NCI-H146 treated with DMSO at 0.1 percent for 48 hours (cell line): Measurements from ENCODE around the gene ACSF2.
A peak's percentile ranks its signal among the peaks of the same experiment; 100 is the strongest.
"Not testable (repeated sequence)": the region's sequence is repeated elsewhere in the genome, so short reads cannot be mapped to it uniquely, and the experiment has no call there.

Experiments
- DNase-seq: peaks from one replicate; lab custom pipeline; 2025; ENCODE audit not compliant: unreplicated experiment; lab: John Stamatoyannopoulos, UW

Gene ACSF2

DNA sequence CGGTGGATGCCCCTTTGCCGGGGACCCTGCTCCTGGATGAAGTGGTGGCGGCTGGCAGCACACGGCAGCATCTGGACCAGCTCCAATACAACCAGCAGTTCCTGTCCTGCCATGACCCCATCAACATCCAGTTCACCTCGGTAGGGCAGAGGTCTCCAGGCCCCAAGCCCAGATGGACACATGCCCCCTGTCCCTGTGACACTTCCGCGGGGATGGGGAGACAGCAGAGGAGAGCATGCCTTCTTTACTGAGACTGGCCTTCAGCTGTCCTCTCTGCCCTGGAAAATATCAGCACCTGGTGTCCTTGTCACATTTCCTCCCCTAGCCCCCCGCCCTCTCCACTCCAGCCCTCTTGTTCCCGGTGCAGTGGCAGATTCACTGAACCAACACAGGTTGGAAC is 36.4 kb downstream of the ACSF2 start:
- no peak for DNase-seq

DNA sequence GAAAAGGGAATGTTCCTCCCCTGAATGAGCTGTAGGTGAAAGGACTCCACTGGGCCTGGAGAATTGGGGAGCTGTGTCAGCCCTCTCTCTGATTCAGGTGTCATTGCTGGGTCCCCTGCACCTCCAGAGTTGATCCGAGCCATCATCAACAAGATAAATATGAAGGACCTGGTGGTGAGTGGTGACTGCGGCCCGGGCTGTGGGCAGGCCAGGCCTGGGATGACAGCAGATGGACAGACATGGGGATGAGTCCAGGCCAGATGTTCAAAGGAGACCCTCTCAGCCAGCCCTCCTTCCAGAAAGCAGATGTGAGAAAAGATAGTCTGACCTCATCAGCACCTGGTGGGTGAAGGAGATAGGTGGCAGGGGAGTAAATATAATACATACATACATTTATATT is 38.1 kb downstream of the ACSF2 start:
- no peak for DNase-seq

DNA sequence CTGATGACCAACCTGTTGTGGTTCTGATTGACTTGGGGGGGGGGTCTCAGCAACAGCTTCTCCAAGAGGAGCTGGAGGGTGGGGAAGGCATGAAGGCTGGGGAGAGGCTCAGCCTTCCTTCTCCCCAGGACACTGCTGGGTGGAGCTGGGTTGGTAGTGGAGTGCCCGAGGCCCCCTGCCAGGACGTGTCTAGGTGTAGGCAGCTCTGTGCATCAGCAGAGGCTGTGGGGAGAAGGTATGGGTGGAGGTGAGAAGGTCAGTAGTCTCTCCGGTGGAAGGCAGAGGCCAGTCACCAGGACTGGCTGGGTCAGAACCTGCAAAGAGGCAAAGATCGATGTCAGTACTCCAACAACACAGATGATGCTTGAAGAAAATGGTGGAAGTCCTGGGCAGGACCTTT is 38.7 kb downstream of the ACSF2 start:
- no peak for DNase-seq

DNA sequence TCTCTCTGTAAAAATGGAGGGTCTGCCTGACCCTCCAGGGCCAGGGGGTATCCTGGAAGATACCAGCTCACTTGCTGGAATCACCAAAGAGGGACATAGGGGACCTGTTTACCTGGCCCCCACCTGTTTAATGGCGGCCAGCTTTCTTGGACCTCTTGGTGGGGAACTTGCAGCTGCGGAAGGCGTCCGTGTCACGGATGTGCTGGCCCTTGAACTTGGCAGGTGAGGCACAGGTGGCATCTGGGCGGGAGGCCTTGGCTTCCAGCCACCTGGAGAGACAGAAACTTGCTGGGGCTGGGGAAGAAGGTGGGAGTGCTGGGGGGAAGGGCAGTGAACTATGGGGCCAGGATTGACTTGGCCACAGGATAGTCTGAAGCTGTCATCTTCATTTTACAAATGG is 39.2 kb downstream of the ACSF2 start:
- no peak for DNase-seq

DNA sequence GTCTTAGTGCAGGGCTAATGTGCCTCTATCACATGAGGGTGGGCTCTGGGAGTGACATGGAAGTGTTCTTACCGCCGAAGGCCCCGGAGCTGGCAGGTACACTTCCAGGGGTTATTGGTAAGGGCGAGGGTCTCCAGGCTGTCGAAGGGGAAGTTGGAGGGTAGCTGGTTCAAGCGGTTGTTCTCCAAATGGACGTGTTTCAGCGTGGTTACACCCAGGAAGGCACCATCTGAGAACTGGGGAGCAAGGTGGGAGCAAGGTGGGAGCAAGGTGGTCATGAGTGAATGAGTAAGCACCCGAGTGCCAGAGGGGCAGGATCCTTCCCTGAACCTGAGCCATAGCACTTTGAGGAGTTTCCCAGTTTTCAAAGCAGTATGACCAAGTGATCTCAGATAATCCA is 39.6 kb downstream of the ACSF2 start:
- DNase-seq = no peak

DNA sequence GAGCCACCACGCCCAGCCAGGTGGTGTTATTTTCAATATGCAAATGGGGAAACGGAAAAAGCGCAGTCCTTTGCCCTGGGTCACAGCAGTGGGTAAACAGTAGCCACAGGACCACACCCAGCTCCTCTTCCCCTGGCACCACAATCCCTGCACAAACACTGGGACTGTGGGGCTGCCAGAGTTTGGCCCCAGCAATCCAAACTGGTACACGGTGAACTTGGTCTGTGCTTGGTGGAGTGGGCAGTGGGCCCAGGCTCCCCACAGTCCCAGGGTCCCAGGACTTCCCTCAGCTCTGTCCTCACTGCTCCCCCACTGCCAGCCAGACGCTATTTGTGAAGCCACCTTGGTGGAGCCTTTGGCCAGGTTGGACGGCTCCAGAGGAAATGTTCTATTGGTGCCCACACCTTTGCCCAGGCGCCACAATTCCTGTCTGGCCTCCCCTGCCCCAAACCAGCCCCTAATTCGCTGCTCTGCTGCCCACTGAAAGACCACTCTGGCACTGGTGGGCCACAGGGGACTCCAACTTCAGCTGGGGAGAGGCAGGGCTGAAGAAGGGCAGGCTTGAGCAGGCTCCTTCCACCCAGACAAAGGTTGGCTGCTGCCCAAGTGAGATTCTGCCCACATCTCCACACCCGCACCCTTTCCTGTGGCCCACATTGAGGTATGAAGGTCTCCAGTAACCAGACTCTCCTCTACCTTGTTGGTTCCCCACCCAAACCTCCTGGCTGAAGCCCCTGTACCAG is 40.5 kb downstream of the ACSF2 start:
- DNase-seq = no peak

DNA sequence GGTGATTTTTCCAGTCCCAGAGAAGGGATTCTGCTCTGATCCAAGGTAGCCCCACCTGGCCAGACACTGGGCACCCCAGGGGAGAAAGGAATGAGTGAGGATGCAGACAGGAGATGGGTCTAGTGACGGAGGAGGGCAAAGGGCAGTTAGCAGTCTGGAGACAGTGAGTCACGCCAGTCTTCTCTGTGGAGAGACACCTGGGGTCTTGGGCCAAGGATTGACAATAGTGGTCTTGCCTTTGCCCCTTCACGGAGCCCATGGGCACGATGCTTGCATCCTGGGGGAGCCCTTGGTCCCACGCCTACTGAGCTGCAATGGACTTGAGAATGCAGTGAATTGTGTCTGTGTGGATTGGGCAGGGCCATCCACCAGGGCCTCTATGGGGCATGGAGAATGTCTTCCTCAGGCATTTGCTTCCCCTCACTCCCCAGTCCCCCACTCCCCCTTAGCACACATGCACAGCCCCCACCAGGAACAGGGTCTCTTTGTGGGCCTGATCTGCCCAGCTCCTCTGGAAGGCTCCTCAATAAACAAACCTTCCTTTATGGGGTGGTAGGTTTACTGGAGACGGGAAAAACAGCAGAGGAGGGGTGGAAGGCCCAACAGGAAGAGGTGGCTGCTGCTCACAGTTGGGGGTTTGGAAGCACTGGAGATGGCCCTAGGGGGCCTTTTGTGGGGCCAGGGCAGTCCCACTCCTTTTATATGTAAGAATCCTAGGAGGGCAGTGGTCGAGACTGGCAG is 41.3 kb downstream of the ACSF2 start:
- DNase-seq = no peak

DNA sequence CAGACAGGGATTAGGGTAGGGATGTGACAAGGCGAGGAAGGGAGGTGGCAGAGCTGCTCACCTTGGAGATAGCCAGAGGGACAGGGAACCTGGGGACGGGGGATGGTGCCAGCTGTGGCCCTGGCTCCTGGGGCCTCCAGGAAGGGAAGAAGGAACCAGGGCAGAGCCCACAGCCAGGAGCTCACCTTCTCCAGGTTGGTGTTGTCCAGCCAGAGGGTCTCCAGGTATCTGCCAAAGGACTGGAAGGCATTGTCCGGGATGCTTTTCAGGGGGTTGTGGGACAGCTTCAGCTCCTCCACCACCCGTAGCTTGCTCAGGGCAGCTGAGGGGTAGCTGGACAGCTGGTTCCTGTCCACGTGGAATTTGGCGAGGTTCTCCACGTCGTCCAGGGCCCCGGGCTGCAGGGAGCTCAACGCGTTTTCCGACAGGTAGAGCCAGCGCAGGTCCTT is 41.9 kb downstream of the ACSF2 start:
- DNase-seq = no peak

DNA sequence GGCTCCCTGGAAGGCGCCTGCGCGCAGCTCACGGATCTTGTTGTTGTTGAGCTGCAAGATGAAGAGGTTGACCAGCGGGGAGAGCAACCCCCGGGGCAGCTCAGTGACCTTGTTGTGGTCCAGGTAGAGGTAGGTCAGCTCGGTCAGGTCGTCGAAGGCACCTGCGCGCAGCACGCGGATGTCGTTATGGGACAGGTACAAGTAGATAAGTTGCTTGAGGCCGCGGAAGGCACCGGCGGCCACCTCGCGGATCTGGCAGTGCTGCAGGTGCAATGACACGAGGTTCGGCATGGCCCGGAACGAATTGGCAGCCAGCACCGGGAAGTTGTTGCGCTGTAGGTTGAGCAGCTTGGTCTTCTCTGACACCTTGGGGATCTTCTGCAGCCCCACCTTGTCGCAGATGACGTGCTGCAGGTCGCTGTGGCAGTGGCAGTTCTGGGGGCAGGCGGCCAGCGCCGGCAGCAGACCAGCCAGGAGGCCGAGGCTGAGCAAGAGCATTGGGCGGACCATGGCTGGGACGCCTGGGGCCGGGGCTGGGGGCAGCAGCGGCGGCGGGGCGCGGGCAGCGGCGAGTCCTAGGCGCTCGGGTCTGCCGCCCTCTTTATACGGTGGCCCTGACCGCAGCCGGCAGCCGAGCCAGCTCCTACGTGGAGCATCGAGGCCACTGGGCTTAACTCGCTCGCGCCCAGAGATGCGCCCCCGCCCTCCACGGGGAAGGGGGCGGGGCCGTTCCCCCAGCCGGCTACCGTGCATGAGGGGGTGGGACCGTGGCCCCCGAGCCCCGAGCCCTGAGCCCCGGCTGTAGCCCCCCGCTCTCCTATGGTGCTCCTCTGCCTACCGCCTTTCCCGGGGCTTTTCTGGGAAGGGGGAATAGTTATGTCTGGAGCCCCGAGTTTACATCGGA is 42.5 kb downstream of the ACSF2 start, which contains the start of gene CHAD:
Gene CHAD (minus strand): TSS at position 577 of the 904 bp plus-strand sequence. CDS start 67 bp downstream, at position 510.
- no peak for DNase-seq

DNA sequence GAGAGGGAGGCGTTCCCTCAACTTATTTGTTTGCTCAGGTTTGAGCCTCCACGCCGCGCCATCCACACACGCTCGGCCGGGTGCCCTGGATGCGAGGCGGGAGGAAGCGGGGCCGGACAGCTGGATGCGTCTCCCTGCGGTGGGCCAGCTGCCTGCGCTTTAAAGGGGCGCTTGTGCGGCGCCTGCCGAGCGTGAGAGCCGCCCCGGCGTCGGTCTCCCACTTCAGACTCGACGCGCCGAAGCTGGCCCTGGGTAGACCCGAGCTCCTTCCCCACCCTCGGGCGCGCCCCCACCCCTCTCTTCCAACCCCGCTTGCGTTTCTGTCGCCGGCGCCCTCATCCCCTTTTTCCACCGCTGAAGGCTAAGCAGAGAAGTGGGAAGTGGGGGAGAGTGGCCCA is 43.2 kb downstream of the ACSF2 start:
- DNase-seq = no peak

DNA sequence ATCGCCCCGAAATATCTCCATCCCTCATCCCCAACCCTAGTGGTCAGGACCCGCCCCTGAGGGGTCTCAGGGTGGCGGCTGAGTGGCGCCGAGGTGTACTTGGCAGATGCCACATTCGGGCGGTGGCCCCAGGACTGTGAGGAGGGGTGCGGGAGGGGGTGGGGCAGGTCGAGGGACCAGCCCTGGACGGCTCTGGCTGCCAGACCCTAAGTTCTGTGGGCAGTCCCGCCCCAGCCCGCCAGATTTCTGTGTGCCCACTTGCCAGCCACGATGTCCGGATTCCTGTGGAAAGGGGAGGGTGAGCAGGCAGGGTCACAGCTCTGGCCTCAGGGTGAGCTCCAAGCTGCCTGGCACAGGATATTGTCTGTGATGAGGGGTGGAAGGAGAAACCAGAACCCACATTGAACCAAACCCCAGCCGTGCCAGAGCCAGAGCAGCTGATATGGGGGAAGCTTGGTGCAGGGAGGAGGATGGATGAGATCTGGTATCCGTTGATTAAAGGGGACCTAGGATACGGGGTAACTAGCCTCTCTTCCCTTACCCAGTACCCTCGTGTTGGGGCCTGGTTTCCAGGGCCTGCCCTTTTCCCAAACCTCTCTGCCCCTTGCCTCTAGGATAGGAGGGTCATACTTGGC is 43.8 kb downstream of the ACSF2 start:
- DNase-seq = no peak

DNA sequence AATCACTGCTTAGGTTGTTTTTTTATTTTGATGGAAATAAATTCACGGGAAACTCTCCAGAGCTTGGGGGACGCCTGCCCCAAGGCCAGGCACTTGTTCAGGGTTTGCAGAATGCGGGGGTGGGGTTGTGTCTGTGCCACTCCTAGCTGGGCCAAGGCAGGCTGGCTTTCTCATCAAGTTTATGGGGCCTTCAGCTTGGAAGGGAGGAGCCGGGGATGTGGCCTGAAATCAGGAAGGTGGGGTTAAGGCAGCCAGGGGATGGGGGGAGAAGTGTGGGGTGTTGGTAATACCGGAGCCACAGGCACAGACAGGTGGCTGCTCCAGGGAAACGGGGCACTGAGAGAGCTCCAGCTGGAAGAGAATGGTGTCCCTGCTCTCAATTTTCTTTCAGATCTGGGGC is 44.4 kb downstream of the ACSF2 start:
- DNase-seq = no peak

DNA sequence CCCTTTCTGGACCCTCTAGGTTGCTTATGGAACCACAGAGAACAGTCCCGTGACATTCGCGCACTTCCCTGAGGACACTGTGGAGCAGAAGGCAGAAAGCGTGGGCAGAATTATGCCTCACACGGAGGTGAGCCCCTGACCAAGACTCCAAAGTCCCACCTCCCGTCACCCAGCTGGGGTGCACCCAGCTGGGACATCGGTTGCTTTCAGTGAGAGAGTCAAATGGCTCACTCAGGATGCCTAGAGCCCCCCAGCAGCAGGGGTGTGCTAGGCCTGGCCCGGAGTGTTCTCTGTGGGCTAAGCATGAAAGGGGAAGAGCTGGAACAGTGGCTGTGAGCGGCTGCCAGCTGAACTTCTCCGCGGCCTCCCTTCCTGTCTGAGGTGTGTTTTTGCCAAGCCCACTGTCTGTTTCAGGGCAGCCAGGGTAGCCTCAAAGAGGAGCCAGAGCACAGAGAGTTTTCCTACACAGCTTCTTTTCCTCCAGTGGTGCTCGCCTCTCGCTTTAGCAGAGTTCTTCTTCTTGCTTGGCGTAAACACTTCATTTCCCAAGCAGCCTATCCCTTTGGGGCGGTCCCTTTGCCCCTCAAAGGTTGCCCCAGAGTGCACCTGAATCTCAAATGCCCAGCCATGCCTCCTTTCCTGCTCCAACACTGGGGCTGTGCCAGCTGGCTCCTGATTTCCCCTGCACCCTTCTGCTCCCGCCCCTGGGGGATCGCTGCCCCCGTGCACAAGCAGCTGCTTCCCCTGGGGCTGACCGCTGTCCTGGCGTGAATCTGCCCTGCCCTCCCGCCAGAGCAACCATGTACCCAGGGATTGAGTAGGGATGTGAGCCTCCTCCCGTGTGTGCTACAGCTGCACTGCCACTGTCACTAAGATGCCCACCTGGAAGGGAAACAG is 45.2 kb downstream of the ACSF2 start:
- DNase-seq = no peak

DNA sequence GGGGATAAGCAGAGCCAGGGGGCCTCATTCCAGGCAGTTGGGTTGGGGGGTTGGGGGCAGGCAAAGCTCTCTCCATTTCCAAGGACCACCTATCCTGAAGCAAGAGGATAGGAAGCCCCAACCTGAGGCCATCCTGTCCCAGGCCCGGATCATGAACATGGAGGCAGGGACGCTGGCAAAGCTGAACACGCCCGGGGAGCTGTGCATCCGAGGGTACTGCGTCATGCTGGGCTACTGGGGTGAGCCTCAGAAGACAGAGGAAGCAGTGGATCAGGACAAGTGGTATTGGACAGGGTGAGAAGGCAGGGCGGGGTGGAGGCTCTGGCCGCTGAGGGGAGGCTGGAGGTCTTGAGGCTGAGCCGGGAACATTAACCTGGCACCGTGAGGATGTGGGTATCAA is 46.3 kb downstream of the ACSF2 start:
- DNase-seq = no peak

DNA sequence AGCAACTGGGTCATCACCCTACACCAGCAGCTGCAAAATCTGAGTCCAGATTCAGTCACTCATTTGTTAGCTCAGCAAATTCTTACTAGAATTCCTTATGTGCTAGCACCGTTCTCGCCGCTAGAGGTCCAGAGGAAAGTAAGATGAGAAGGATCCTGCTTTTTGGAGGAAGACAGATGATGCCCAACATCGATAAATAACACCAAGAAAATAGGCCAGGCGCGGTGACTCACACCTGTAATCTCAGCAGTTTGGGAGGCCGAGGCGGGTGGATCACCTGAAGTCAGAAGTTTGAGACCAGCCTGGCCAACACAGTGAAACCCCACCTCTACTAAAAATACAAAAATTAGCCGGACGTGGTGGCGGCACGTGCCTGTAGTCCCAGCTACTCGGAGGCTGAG is 46.7 kb downstream of the ACSF2 start:
- DNase-seq = peak; percentile 15

DNA sequence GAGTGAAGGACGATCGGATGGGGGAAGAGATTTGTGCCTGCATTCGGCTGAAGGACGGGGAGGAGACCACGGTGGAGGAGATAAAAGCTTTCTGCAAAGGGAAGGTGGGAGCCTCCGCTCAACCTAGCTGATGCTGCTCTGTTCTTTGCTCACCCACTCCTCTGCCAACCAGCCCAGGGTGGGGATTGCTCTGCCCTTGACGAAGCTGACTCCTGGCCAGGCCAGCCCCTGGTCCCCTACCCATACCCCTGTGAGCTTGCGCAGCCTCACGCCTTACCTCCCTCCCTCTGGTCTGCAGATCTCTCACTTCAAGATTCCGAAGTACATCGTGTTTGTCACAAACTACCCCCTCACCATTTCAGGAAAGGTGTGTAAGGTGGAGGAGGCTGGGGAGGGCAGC is 47.9 kb downstream of the ACSF2 start:
- no peak for DNase-seq

DNA sequence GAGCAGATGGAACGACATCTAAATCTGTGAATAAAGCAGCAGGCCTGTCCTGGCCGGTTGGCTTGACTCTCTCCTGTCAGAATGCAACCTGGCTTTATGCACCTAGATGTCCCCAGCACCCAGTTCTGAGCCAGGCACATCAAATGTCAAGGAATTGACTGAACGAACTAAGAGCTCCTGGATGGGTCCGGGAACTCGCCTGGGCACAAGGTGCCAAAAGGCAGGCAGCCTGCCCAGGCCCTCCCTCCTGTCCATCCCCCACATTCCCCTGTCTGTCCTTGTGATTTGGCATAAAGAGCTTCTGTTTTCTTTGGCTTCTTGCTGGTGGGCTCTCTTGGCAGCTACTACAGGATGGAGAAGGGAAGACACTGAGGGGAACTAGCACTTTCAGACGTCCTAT is 48.5 kb downstream of the ACSF2 start:
- DNase-seq = no peak

DNA sequence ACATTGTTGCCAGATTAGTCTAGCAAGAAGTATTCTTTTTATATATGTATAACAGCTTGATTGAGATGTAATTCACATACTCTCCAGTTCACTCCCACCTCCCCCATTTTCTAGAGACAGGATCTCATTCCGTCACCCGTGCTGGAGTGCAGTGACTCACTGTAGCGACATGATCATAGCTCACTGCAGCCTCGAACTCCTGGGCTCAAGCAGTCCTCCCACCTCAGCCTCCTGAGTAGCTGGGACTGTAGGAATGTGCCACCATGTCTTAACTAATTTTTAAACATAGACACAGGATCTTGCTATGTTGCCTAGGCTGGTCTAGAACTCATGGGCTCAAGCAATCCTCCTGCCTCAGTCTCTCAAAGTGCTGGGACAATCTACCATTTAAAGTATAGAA is 49.3 kb downstream of the ACSF2 start:
- no peak for DNase-seq

DNA sequence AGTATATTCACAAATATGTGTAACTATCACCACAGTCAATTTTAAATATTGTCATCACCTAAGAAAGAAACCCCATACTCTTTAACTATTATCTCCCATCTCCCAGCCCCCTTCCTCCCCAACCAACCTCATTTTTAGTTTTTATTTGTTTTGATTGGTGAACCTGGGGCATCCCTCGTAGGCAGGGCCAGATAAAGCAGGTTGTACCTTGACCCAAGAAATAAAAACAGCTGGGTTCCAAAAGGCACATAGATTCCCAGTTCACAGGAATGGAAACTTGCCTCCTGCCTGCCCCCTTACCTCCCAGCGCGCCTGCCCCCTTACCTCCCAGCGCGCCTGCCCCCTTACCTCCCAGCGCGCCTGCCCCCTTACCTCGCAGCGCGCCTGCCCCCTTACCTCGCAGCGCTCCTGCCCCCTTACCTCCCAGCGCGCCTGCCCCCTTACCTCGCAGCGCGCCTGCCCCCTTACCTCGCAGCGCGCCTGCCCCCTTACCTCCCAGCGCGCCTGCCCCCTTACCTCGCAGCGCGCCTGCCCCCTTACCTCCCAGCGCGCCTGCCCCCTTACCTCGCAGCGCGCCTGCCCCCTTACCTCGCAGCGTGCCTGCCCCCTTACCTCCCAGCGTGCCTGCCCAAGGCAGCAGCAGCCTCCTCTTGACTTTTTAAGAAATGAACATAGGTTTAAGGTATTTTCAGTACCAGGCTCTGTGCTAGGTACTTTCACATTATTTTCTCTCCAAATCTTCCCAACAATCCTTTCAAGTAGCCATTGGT is 49.9 kb downstream of the ACSF2 start:
- not testable (repeated sequence) for DNase-seq
